ENCODE results near the gene ARHGEF4.

ARHGEF4 gene

DNA sequence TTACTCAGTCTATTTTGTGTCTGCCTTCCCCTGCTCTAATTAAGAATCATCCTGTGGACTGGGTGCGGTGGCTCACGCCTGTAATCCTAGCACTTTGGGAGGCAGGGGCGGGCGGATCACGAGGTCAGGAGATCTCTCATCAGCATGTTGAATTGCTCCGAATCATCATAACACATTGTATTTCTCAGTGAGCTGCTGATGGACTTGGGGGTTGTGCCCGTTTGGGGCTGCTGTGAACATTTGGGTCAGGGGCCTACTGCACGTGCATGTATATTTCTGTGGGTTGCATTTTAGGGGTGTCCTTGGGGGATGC lies 84.4 kb downstream of the ARHGEF4 start:
- no peak overlapping the region for H3K4me3 ChIP-seq (ENCODE audit: low read length, poor library complexity, severe bottlenecking)
- H3K36me3 ChIP-seq (ENCODE audit: insufficient read depth, low read length), result no peaks in the 10 kb centered on the region
- no peak overlapping the region for H2AFZ ChIP-seq (ENCODE audit: low read length)
- no peak overlapping the region for H3K9ac ChIP-seq (ENCODE audit: low read depth, low read length, poor library complexity, severe bottlenecking)
- no peaks in the 10 kb centered on the region for H3K9me2 ChIP-seq (replicated peaks; ENCODE audit: low read depth, low read length)
- H4K20me1 ChIP-seq (ENCODE audit: insufficient read depth, low read length, poor library complexity, severe bottlenecking), result no peaks in the 10 kb centered on the region
- no peaks in the 10 kb centered on the region for H3F3A ChIP-seq (ENCODE audit: low read depth)
- no peak for TF ChIP-seq EZH2phosphoT487 (IDR thresholded peaks at IDR 0.05; ENCODE audit: borderline replicate concordance)
- TF ChIP-seq, protein P1, sequence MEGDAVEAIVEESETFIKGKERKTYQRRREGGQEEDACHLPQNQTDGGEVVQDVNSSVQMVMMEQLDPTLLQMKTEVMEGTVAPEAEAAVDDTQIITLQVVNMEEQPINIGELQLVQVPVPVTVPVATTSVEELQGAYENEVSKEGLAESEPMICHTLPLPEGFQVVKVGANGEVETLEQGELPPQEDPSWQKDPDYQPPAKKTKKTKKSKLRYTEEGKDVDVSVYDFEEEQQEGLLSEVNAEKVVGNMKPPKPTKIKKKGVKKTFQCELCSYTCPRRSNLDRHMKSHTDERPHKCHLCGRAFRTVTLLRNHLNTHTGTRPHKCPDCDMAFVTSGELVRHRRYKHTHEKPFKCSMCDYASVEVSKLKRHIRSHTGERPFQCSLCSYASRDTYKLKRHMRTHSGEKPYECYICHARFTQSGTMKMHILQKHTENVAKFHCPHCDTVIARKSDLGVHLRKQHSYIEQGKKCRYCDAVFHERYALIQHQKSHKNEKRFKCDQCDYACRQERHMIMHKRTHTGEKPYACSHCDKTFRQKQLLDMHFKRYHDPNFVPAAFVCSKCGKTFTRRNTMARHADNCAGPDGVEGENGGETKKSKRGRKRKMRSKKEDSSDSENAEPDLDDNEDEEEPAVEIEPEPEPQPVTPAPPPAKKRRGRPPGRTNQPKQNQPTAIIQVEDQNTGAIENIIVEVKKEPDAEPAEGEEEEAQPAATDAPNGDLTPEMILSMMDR (conservative IDR thresholded peaks at IDR 0.05; ENCODE audit: low read length), result no peak
- H3K9me3 ChIP-seq (ENCODE audit: insufficient read depth, low read depth, low read length), result no peaks in the 10 kb centered on the region
- H3K79me2 ChIP-seq (ENCODE audit: insufficient read depth, low read length), result no peaks in the 10 kb centered on the region
- H3K4me1 ChIP-seq (ENCODE audit: insufficient read depth, low read length, poor library complexity, severe bottlenecking), result no peaks in the 10 kb centered on the region
- H3K27me3 ChIP-seq (ENCODE audit: insufficient read depth, low read length, poor library complexity, severe bottlenecking), result no peaks in the 10 kb centered on the region
- H3K4me2 ChIP-seq (ENCODE audit: low read depth, low read length, poor library complexity, severe bottlenecking), result no peak overlapping the region

DNA sequence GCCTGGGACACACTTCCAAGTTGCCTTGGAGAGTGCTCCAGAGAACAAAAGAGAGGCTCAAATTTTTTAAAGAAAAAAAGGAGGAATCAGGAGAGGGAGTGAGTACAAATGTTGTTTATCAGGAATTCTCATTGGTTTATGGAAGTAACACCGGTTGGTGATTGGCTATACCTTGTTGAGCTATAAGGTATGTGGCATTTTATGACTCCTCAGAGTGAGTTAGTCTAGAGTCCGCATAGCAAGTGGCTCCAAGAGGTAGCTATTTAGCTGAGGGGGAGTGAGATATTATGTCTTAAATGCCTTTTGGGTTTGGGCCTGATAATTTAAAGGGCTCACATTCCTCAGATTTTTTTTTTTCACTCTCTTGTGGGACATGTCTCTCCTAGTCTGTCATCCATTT lies 85.7 kb downstream of the ARHGEF4 start:
- no peaks in the 10 kb centered on the region for H3K9me2 ChIP-seq (replicated peaks; ENCODE audit: low read depth, low read length)
- no peaks in the 10 kb centered on the region for H3K79me2 ChIP-seq (ENCODE audit: insufficient read depth, low read length)
- H3K4me2 ChIP-seq (ENCODE audit: low read depth, low read length, poor library complexity, severe bottlenecking), result no peak overlapping the region
- no peak overlapping the region for H3K4me3 ChIP-seq (ENCODE audit: low read length, poor library complexity, severe bottlenecking)
- TF ChIP-seq, protein P1 (conservative IDR thresholded peaks at IDR 0.05; ENCODE audit: low read length), result no peak
- TF ChIP-seq EZH2phosphoT487 (IDR thresholded peaks at IDR 0.05; ENCODE audit: borderline replicate concordance), result no peak
- H4K20me1 ChIP-seq (ENCODE audit: insufficient read depth, low read length, poor library complexity, severe bottlenecking), result no peaks in the 10 kb centered on the region
- no peaks in the 10 kb centered on the region for H3K27me3 ChIP-seq (ENCODE audit: insufficient read depth, low read length, poor library complexity, severe bottlenecking)
- no peaks in the 10 kb centered on the region for H3F3A ChIP-seq (ENCODE audit: low read depth)
- H3K9me3 ChIP-seq (ENCODE audit: insufficient read depth, low read depth, low read length), result no peaks in the 10 kb centered on the region
- H3K9ac ChIP-seq (ENCODE audit: low read depth, low read length, poor library complexity, severe bottlenecking), result no peak overlapping the region
- no peak overlapping the region for H2AFZ ChIP-seq (ENCODE audit: low read length)
- H3K4me1 ChIP-seq (ENCODE audit: insufficient read depth, low read length, poor library complexity, severe bottlenecking), result no peaks in the 10 kb centered on the region
- no peaks in the 10 kb centered on the region for H3K36me3 ChIP-seq (ENCODE audit: insufficient read depth, low read length)

DNA sequence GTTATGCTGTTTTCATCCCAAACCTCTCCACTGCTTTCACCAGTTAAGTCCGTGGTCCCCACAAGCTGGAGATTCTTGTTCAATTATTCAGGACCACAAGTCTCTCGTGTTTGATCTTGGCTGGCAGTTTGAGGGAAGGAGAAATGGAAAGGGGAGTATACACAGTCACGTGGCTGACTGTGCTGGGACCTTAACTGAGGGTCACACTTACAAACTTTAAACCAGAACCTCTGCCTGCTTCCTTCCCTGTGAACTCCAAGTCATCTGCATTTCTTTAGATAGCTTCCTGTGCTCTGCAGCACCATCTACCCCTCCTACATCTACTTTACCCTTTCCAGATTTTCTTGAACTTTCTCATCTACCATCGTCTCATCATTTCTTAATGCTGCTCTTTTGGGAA lies 91.7 kb downstream of the ARHGEF4 start:
- Histone ChIP-seq H3K4me3 (ENCODE audit: low read length, poor library complexity, severe bottlenecking) (no peak overlapping the region), H3K27me3 (ENCODE audit: insufficient read depth, low read length, poor library complexity, severe bottlenecking) (no peaks in the 10 kb centered on the region), H3K79me2 (ENCODE audit: insufficient read depth, low read length) (no peaks in the 10 kb centered on the region), H3K9me2 (replicated peaks; ENCODE audit: low read depth, low read length) (no peaks in the 10 kb centered on the region), H3F3A (ENCODE audit: low read depth) (no peaks in the 10 kb centered on the region), H3K4me2 (ENCODE audit: low read depth, low read length, poor library complexity, severe bottlenecking) (no peak overlapping the region), H2AFZ (ENCODE audit: low read length) (no peak overlapping the region), H3K9ac (ENCODE audit: low read depth, low read length, poor library complexity, severe bottlenecking) (no peak overlapping the region), H3K4me1 (ENCODE audit: insufficient read depth, low read length, poor library complexity, severe bottlenecking) (no peaks in the 10 kb centered on the region), H4K20me1 (ENCODE audit: insufficient read depth, low read length, poor library complexity, severe bottlenecking) (no peaks in the 10 kb centered on the region), H3K36me3 (ENCODE audit: insufficient read depth, low read length) (no peaks in the 10 kb centered on the region), H3K9me3 (ENCODE audit: insufficient read depth, low read depth, low read length) (no peaks in the 10 kb centered on the region)
- TF ChIP-seq, protein P1 (conservative IDR thresholded peaks at IDR 0.05; ENCODE audit: low read length), result no peak
- TF ChIP-seq EZH2phosphoT487 (IDR thresholded peaks at IDR 0.05; ENCODE audit: borderline replicate concordance), result no peak

Measured in Loucy (cell line).